ENCODE data around the gene GSG1L.
"Not testable (repeated sequence)": the region's sequence is repeated elsewhere in the genome, so short reads cannot be mapped to it uniquely, and the experiment has no call there.

The GSG1L gene

DNA sequence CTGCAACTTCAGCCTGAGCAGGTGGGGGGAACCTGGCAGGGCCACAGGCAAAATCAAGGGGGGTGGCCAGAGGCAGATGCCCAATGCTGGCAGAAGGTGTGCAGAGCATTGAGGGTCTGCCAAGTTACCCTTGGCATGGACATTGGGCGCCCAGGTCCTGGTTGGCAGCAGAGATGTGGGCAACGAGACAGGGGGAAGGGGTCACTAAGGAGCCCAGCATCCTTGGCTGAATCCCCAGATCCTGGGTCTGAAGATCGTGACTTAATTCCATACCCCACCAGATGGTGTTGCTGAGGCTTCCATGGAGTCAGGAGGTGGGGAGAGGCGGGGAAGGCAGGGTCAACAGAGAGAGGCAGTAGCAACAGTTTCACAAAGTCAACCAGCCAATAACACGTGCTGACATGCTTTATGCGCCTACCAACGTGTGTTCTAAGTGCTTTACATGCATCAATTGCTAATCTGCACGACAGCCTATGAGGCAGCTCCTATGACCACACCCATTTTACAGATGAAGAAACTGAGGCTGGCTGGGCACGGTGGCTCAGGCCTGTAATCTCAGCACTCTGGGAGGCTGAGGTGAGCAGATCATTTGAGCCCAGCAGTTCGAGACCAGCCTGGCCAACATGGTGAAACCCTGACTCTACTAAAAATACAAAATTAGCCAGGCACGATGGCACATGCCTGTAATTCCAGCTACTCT, 83.3 kb downstream of the GSG1L start:
- no peak for DNase-seq (ENCODE audit: low spot score)

DNA sequence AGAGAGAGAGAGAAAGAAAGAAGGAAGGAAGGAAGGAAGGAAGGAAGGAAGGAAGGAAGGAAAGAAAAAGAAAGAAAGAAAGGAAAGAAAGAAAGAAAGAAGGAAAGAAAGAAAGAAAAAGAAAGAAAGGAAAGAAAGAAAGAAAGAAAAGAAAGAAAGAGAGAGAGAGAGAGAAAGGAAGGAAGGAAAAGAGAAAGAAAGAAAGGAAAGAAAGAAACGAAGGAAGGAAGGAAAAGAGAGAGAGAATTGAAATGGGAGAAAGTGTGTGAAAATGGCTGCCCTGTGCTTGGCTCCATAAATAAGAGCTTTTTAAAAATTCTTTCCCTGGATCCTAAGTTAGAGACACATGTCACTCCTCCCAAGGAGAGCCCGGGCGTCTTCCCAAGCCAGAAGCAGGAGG, 83.8 kb downstream of the GSG1L start:
- not testable (repeated sequence) for DNase-seq (ENCODE audit: low spot score)

DNA sequence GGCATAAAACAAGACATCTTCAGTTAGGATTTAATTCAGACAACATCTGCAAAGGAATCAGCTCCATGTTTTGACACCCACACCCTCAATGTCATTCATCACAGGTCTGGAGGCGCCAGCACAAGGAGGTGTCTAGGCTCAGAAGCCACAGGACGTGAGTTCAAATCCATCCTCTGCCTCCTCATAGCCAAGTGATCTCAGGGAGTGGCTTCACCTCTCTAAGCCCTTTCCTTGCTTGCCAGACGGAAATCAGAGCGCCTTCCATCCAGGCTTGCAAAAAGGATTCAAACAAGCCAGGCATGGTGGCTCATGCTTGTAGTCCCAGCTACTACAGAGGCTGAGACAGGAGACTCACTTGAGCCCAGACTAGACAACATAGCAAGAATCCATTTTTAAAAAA, 84.6 kb downstream of the GSG1L start:
- no peak for DNase-seq (ENCODE audit: low spot score)

DNA sequence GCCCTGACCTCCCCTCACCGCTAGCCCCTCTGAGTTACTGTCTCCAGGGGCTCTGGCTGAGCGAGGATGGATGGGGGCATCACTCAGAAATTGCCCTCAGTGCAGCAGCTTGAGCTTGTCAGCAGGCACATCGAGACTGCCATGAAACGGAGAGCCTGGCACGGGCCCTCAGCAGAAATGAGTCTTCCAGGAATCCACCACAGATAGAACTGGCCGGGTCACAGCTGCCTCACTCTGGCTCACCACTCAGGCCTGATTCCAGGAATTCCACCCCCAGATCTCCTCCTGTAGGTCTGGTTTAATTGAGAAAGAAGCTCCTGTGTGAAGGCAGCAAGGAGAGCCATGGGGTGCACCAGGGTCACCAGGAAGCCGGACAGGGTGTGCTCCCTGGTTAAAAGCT, 85.5 kb downstream of the GSG1L start:
- DNase-seq (ENCODE audit: low spot score): peak; percentile 57

DNA sequence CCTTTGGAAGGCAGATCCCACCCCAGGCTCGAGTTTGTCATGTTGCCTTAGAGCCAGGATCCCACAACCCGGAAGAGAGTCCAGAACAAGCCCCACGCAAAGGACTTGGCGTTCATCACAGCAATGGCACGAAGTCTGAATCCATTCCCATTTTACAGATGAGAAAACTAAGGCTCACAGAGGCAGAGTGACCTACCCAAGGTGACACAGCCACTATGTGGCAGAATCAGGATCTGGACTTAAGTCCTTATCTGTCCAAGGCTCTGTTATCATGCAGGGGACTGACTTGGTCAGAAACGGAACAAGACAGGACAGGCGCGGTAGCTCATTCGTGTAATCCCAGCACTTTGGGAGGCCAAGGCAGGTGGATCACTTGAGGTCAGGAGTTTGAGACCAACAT, 86.5 kb downstream of the GSG1L start:
- DNase-seq (ENCODE audit: low spot score): no peak

DNA sequence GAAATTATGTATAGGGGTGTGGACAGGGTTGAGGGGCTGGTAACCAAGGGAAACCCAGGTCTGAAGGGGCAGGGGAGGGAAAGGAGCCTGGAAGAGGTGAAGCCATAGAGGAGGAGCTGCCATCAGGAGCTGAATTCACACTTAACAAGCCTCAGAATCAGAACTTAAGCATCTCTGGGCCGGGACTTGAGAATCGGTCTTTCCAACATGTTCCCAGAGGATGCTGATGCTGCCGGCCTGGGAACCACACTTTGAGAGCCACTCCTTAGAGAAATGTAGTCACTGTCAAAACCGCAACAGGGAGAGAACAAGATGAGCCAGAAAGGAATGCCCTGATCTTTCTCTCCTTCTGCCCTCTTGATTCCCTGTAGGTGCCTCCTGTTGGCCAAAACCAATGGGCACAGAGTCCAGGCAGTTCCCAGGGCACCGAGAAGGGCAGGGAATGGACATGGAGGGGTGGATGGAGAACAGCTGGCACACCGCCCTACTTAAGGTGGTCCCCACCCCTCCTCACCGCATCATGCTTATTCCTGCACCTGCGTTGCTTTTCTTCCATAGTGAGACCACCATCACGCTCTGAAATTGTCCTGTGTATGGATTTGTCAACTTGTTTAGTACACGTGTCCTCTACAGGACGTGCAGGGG, 88.5 kb downstream of the GSG1L start:
- DNase-seq (ENCODE audit: low spot score): no peak

DNA sequence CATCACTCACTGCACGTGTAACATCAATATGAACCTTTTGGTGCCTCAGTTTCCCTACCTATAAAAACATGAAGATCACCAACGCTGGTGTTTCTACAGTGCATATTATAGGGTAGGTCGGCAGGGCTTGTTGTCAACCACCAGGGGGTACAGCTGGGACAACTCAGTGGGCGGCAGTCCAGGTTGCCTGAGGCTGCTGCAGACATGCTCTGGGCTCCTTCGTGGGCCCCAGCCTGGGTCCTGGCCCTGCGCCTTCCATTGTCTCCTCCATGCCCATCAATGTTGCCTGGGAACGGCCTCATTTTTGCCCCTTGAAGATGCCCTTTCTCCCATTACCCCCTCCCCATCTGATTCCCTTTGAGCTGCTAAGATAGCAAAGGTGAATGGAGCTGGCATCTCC, 89.8 kb downstream of the GSG1L start:
- no peak for DNase-seq (ENCODE audit: low spot score)

DNA sequence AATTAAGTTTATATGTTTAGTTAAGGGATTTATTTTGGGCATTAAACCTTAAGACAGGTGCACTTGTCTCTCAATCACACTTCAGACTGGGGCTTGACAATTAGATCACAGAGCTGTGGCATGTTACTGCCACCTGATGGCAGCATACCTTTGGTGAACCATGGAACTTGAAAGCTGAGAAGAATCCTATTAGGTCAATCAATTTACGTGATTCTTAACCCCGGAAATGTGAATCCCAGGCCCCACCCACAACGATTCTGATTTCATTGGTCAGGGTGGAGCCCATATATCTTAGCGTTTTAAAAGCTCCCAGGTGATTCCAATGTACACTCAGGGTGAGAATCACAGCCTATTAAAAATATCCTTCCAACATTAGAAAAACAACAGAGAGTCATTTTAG, 91.0 kb downstream of the GSG1L start:
- peak; percentile 43 for DNase-seq (ENCODE audit: low spot score)

DNA sequence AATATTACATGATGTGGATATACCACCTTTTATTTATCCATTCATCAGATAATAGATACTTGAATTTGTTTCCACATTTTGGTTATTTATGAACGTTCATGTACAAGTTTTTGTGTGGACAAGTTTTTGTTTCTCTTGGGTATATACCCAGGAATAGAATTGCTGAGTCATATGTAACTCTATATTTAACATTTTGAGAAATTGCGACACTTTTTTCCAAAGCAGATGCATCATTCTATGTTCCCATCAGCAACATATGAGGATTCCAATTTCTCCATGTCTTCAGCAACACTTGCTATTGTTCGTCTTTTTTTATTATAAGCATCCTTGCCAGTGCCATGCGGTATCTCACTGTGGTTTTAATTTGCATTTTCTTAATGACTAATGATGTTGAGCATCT, 93.9 kb downstream of the GSG1L start:
- no peak for DNase-seq (ENCODE audit: low spot score)

DNA sequence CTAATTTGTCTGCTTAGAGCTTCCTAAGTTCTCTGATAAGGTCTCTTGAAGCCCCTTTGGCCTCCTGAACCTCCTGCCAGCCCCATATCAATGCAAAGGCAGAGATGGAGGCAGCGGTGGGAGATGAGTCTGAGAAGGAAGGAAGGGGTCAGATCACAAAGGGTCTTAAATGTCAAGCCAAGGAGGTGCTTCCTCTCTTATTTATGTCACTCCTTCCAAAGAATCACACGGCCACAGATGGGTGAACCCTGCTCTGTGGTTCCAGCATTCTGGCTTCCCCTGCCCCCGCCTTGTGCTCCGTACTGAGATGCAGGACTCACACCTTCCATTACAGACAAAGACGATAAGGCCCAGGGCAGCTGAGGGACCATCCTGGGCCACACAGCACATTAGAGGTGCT, 96.3 kb downstream of the GSG1L start:
- no peak for DNase-seq (ENCODE audit: low spot score)

DNA sequence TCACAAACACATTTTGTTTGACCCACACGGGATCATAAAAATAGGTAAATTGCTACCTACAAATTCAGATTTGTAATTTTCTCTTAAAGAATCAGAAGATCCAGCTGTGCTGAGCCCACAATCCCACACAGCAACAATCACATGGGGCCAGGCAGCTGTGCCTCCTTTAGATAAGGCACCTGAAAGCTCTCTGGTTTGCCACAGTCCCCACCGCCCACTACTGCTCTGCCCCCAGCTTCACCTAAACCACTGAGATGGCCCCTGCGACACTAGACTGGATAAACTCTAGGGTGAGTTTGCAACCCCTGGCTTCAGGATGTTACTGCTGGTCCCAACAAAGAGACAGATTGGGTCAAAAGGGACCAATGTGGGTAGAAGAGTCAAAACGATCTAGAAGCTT, 96.8 kb downstream of the GSG1L start:
- DNase-seq (ENCODE audit: low spot score): no peak

DNA sequence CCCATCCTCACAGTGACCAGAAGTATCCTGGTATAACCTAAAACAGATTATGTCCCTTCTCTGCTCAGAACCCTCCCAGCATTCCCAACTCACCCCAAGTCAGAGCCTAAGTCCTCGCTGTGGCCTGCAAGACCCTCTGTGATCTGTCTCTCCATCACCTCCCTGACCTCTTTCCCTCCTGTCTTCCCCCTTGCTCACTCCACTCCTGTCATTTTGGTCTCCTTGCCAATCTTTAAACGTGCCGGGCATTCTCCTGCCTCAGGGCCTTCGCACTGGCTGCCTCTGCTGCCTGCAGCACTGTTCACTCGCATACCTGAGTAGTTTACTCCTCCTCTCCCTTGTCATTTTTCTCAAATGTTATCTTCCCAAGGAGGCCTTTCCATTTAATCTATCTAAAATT, 97.7 kb downstream of the GSG1L start:
- DNase-seq (ENCODE audit: low spot score): no peak

DNA sequence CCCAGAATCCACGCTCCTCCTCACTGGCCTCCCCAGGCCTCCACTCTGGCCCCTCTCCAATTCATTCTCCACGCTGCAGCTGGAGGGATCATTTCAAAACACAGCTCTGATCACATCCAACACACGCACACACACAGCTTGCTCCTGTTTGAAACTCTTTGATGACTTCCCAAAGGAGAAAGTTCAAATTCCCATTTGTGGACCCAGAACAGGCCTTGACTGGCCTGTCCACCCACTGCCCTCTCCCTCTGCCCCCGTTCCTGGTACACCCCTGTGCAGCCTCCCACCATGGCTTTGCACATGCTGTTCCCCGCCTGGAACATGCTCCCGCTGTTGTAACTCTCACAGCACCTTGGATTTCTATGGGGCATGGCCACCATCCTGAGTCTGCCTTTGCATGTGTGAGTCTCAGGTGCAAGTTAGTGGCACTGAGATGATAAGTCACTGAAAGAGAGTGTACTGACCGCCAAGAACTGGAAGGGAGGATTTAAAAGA, 100.0 kb downstream of the GSG1L start:
- no peak for DNase-seq (ENCODE audit: low spot score)

DNA sequence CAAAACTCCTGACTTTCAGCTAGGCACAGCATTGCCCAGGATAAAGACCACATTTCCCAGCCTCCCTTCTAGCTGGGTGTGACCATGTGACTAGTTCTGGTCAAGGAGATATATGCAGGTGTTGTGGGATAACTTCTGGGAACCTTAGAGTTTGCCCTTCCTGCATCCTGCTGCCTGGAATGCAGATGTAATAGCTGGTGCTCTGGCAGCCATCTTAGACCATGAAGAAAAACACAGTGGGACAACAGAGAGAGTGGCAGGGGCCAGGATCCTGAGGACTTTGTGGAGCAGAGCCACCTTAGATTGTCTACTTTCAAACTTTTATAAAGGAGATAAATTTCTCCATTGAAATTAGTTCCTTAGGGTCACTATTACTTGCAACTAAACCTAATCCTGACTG, 101.3 kb downstream of the GSG1L start:
- no peak for DNase-seq (ENCODE audit: low spot score)

DNA sequence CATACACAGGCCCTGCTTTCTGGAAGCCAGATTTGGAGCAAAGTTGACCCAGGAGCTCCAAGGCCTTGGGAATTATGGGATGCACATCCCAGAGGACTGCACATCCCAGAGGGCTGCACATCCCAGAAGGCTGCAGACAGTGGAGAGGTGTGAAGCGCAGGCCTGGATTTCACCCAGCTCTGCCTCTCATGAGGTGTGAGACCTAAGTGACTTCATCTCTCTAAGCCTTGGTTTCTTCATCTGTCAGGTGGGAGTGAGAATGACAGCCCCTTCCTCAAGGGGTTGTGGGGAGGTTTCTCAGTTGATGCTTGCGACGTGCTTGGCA, 102.3 kb downstream of the GSG1L start:
- no peak for DNase-seq (ENCODE audit: low spot score)

DNA sequence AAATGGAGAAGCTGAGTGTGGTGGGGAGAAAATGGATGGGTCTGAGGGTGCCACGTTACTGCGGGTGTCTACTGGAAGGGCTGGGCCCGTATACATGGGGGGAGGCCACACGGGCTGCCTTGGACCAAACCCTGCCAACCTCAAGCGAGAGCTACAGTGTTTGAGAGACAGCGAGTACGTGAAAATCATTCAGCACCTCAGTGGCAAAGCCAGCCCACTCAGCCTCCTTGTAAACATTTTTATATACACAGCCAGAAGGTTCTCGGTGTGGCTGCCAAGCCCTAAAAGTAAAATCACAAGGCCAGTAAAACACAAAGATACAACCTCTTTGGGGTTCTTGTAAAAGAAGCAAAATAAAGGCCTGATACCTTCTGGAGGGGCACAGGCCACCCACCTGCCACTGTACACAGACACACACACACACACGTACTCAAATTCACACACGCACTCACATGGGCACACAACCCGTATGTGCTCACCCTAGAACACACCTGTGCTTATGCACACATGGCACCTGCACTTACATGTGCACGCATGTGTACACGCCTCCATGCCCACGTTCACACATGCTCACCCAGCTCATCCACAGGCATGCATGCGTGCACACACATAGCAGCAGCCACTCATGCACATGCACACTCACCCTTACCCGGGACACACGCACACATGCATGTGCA, 102.8 kb downstream of the GSG1L start:
- no peak for DNase-seq (ENCODE audit: low spot score)

DNA sequence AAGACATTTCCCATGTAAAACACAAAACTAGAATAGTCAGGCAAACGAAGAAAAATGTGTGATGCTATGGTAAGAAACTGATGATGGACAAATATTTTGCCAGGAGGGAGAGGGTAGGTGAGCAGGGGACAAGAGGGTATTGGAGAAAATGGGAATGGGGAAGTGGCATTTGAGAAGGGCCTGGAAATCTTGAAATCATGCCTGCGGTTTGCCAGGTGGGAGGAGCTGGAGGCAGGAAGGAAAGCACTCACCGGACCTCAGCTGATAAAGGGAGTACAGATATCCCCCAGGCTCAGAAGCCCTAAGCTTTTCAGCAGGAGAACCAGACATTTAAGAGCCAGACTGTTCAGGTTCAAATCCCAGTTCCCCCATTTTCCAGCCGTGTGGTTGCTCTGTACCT, 103.6 kb downstream of the GSG1L start:
- no peak for DNase-seq (ENCODE audit: low spot score)

DNA sequence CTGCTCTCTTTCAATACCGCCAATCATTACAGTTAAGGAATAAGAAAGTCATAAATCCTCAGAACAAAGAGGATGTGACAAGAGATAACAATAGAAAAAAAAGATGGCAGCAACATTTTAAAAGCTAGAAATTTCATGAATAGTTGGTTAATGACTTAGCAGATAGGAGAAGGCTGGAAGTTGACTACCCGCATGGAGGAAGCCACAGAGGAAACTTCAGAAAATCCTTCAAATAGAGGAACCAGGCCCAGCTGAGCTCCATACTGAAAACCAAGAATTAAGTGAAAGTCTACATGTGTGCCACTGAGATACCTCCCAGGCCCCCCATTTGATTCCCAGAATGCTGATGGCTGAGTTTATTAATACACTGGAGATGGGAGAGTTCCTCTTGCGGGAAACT, 109.3 kb downstream of the GSG1L start:
- no peak for DNase-seq (ENCODE audit: low spot score)

DNA sequence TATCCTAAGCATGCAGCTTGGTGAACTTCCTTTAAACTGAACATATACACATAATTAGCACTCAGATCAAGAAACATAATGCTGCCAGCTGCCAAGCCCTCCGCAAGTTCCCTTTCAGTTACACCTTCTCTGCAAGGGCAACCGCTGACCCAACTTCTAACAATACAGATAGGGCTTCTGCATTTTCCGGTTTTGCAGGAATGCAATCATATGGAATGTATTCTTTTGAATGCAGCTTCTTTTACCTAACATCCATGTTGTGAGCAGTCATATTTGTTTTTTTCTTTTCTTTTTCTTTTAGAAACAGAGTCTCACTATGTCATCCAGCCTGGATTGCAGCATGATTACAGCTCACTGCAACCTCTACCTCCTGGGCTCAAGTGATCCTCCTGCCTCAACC, 110.7 kb downstream of the GSG1L start:
- no peak for DNase-seq (ENCODE audit: low spot score)

DNA sequence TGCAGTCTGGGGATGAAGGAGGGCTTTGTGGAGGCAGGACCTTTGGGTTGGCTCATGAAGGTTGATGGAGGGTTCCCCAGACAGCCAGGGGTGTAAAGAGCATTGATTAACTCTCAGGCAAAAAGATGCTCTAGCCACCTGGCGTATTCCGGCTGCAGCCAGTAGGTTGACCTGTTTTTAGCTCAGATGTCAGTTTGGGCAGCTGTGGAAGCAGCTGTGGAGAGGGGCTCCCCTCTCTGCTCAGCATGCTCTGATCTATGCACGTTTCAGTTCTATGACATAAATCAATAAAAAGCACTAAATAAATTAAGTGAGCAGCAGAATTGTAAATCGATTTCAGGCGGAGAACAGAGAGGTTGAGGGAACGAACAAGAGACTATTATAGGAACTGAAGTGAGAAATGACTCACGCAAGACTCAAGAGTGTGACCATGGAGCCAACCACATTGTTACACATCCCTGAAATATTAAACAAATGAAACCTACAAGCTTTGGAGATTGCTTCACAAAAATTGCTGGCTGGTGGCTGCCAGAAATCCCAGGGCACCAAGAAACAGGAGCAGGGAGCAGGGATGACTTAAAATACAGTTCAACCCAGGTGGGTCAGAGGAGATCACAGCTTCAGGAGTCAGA, 111.9 kb downstream of the GSG1L start:
- DNase-seq (ENCODE audit: low spot score): peak; percentile 73

DNA sequence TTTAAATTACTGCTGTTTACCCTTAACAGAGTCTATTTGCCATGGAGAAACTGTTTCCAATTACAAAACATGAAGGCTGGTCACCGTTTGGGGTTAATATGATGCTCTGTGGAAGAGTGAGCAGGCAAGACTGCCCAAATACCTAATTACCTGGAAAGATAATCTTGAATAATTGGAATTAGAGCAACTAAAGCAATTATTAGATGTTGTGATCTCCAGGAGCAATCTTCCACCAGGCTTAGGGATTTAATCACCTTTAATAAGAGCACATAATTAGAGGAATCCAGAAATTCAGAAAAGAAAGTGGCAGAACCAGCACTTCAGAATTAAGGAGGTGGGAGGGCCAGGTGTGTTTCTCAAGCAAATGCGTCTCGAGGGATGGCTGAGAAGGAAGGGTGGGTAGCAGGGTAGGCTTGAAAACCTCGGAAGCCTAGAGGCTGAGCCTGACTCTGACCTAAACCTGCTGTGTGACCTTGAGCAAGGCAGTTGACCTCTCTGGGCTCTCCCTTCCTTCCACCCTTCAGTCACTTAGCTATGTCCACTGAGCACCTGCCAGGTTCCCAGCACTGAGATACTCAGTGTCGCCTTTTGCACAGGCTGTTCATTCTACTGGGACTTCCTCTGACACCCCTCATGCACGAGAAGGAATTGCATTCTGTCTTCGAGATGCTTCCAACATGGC, 113.2 kb downstream of the GSG1L start:
- DNase-seq (ENCODE audit: low spot score): no peak

DNA sequence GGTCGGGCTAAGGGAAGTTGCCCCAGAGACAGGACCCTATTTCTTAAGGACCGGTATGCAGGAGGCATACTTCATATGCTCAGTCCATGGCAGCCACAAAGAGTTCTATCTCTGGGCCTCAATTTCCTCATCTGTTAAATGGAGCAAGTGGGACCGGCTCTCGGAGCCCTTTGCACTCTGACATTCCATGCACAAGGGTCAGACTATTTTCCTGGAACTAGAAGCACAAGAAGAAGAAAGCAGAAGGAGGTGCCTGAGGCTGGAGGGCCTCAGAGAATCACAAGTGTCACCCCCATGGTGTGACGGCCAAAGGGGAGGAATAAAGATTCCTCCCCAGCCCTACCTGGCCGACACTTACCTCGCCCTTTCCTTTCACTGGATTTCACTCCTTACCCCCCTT, 115.8 kb downstream of the GSG1L start:
- no peak for DNase-seq (ENCODE audit: low spot score)
